Measurements from ENCODE around the gene ERCC5.

GRCh38 chr13:102817241-102817640 is 28.6 kb upstream of the ERCC5 start:
- TF ChIP-seq POLR2AphosphoS5 (IDR thresholded peaks at IDR 0.05; ENCODE audit: low read depth, low read length) (no peak), POLR2A (IDR thresholded peaks at IDR 0.05; ENCODE audit: low read depth, low read length) (no peak)
